Thymus (tissue), 11 donors: ENCODE data around the gene AIP. TPM values are rescaled to one million over a fixed set of nuclear protein-coding genes. Genes with fewer than 3 reads are reported as not detected.

ENCODE experiments used
- DNase-seq, 9 donors: peaks; one replicate each; pipeline ENCODE4 v3.0.0-alpha.2; 2013; ENCODE audit warnings: low spot score in 9 of 9, low read depth in 6 of 9, missing footprints in 1 of 9
- H3K27ac ChIP-seq, 2 donors: one replicate each; pipeline ENCODE4 v1.5.1; 2013; ENCODE audit warnings: control low read depth in 1 of 2, low read depth in 1 of 2, low read length in 1 of 2, mild to moderate bottlenecking in 1 of 2, moderate library complexity in 1 of 2
- H3K27me3 ChIP-seq, 2 donors: one replicate each; pipeline ENCODE4 v1.5.1; 2013; ENCODE audit warnings: low read length in 1 of 2; ENCODE audit not compliant: control insufficient read depth in 2 of 2, insufficient read depth in 1 of 2
- H3K36me3 ChIP-seq, 2 donors: one replicate each; pipeline ENCODE4 v1.5.1; 2013; ENCODE audit warnings: low read length in 1 of 2, mild to moderate bottlenecking in 1 of 2, moderate library complexity in 1 of 2; ENCODE audit not compliant: control insufficient read depth in 2 of 2, insufficient read depth in 2 of 2
- H3K4me1 ChIP-seq, 2 donors: one replicate each; pipeline ENCODE4 v1.5.1; 2013; ENCODE audit warnings: low read length in 2 of 2; ENCODE audit not compliant: control insufficient read depth in 2 of 2, insufficient read depth in 2 of 2
- H3K4me3 ChIP-seq, 2 donors: one replicate each; pipeline ENCODE4 v1.5.1; 2013; ENCODE audit warnings: low read length in 2 of 2, control low read depth in 1 of 2, mild to moderate bottlenecking in 1 of 2
- H3K9me3 ChIP-seq, 2 donors: one replicate each; pipeline ENCODE4 v1.5.1; 2013; ENCODE audit warnings: low read length in 1 of 2, mild to moderate bottlenecking in 1 of 2; ENCODE audit not compliant: control insufficient read depth in 2 of 2, insufficient read depth in 1 of 2
- WGBS: extraction: QIAGEN DNeasy Blood & Tissue Kit; methylation state at CpG from one replicate; pipeline ENCODE4 v1.1.7; 2013; 5-methylcytosine and 5-hydroxymethylcytosine counted together
- polyA plus RNA-seq: library from polyadenylated mRNA; stranded (reverse); fragments of 200-250 nt; gene quantifications from one replicate; pipeline ENCODE4 v1.2.3, GENCODE V29; 2013
- total RNA-seq: library from RNA; stranded (reverse); fragments of 120-200 nt; gene quantifications from one replicate; pipeline ENCODE4 v1.2.4, GENCODE V29; 2013
- donor health status: healthy.

AIP gene
- total and polyA plus RNA-seq, 2 donors = 96.4 to 111 TPM

GRCh38 chr11:67489203-67489884, 6.5 kb downstream of the AIP start:
- H3K27me3 ChIP-seq = no peaks in the 10 kb centered on the region
- no peak for DNase-seq
- no peak overlapping the region for H3K4me3 ChIP-seq
- H3K9me3 ChIP-seq = no peaks in the 10 kb centered on the region
- H3K36me3 ChIP-seq = peaks cover 70 to 78% of the 10 kb centered on the region in 2 donors
- peaks cover 13 to 34% of the 10 kb centered on the region in 2 donors for H3K4me1 ChIP-seq
- no peak overlapping the region for H3K27ac ChIP-seq
- WGBS = 97% methylated on average over 25 of the region's 25 CpGs

- Histone ChIP-seq H3K9me3 (no peaks in the 10 kb centered on the region), H3K27me3 (no peaks in the 10 kb centered on the region), H3K4me1 (peaks cover 13 to 26% of the 10 kb centered on the region in 2 donors), H3K36me3 (peaks cover 77 to 82% of the 10 kb centered on the region in 2 donors), H3K4me3 (no peak overlapping the region), H3K27ac (no peak overlapping the region)
- 97% methylated on average over 23 of the region's 23 CpGs for WGBS
- no peak for DNase-seq
Measured at GRCh38 chr11:67489885-67490726, 7.3 kb downstream of the AIP start.

GRCh38 chr11:67490727-67491065, 7.9 kb downstream of the AIP start:
- 96% methylated on average over 15 of the region's 15 CpGs for WGBS
- H3K9me3 ChIP-seq = no peaks in the 10 kb centered on the region

GRCh38 chr11:67491276-67492068, 8.6 kb downstream of the AIP start:
- Histone ChIP-seq H3K27ac (no peak overlapping the region), H3K9me3 (no peaks in the 10 kb centered on the region), H3K4me1 (peaks cover 6 to 12% of the 10 kb centered on the region in 2 donors), H3K4me3 (no peak overlapping the region), H3K27me3 (no peaks in the 10 kb centered on the region), H3K36me3 (peaks cover 89 to 91% of the 10 kb centered on the region in 2 donors)
- no peak for DNase-seq
- 95% methylated on average over 24 of the region's 24 CpGs for WGBS

More at GRCh38 chr11:67490727-67491065, 7.9 kb downstream of the AIP start:
- no peak for DNase-seq
- Histone ChIP-seq H3K4me1 (peaks cover 13 to 20% of the 10 kb centered on the region in 2 donors), H3K27me3 (no peaks in the 10 kb centered on the region), H3K4me3 (no peak overlapping the region), H3K27ac (no peak overlapping the region), H3K36me3 (peaks cover 83 to 87% of the 10 kb centered on the region in 2 donors)

DNA sequence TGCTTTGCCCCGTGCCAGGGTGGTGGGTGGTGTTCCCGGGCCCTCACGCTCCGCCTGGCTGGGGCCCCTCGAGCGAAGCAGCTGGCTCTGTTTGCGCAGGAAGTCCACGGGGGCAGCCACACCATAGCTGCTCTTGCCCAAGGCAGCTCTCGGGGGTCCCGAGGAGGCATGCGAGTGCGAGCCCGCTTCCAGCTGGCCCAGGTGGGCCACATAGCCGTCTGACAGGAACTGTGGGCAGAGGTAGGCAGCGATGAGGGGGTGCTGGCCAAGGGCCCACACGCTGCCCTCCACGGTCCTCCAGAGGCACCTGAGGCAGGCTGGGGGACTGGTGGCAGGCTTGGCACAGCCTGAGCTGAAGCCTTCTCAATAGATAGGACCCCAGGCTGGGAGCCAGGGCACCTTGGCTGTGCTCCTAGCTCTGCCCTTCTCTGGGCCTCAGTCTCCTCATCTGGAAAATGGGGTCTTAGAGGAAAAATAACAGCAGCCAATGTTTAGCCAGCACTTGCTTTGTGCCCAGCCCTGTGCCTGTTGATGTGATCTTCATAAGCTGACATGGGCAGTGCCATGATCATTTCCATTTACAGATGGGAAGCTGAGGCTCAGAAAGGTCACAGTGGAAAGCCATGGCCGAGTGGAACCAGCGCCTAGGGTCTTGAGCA, 9.4 kb downstream of the AIP start:
- 97% methylated on average over 19 of the region's 19 CpGs for WGBS
- no peak for DNase-seq
- no peak overlapping the region for H3K4me3 ChIP-seq
- H3K4me1 ChIP-seq = peaks cover 0 to 8% of the 10 kb centered on the region in 2 donors
- no peaks in the 10 kb centered on the region for H3K9me3 ChIP-seq
- H3K36me3 ChIP-seq = peaks cover 82 to 93% of the 10 kb centered on the region in 2 donors
- H3K27me3 ChIP-seq = no peaks in the 10 kb centered on the region
- no peak overlapping the region for H3K27ac ChIP-seq

DNA sequence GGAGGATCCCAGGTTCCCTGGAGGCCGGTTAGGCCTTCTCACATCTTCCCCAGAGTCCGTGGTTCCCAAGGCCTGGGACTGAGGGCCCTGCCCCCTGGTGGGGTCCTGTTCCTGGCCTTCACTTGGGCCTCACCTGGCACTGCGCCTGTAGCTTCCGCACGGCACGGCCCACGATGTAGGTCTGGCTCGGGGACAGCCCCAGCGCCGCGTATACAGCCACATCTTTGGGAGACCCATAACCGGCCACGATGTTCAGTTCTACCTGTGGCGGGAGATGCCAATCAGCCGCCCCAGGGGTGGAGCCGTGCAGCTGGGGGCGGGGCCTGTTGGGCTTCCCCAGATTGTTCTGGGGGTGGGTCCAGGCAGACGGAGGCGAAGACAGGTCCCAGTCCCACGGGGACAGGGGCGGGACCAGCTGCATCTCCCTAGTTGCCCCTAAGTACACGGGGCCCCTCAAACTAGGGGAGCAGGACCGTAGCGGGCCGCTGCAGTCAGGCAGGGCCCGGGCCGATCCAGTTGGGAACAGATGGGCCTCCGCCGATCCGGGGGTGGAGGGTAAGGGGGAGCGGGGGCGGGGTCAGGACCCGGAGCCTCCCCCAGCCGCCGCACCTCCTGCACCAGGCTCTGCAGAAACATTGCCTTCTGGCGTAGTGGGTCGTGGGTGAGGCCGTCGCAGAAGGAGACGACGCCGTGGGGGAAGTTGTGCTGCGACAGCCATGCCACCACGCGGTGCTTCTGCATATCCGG, 10.1 kb downstream of the AIP start:
- DNase-seq = no peak
- 94% methylated on average over 46 of the region's 46 CpGs for WGBS
- H3K27ac ChIP-seq = no peak overlapping the region

DNA sequence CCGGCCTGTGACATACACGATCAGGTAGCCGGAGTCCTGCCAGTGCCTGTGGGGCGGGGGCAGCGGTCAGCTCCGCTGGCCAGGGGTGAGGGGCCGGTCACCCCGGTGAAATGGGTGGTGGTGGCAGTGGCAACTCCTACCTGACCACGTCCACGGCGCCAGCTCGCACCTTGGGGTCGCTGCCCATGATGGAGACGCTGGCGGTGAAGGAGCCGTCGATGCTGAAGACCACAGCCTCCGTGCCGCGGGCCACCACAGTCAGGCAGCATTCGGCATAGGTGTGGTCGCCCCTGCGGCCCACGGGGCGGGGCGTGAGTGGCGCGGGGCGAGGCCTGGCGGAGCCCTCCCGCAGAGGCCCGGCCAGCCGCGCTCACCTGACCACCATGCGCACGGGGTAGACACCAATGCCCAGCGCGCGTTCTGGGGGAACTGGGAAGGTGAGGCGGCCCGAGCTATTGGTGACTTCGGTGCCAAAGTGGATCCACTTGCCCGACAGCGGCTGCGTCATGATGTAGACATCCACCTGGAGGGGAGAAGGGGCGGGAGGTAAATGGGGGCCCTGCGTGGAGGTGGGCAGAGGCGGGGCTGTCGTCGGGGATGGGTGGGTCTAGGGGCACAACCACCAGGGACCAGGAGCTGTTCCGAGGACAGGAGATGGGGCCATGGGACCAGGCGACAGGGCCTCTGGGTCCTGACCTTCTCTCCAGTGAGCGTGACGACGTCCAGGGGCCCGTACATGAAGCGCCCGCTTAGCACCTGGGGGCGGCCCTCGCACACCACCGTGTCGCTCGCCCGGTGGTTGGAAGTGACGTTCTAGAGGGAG, 10.9 kb downstream of the AIP start:
- Histone ChIP-seq H3K4me1 (peaks cover 0 to 8% of the 10 kb centered on the region in 2 donors), H3K27ac (no peak overlapping the region), H3K36me3 (peaks cover 76 to 98% of the 10 kb centered on the region in 2 donors), H3K4me3 (no peak overlapping the region), H3K9me3 (no peaks in the 10 kb centered on the region), H3K27me3 (no peaks in the 10 kb centered on the region)
- WGBS = 98% methylated on average over 65 of the region's 65 CpGs
- DNase-seq = no peak

More for the DNA sequence above, 10.1 kb downstream of the AIP start:
- Histone ChIP-seq H3K36me3 (peaks cover 76 to 98% of the 10 kb centered on the region in 2 donors), H3K9me3 (no peaks in the 10 kb centered on the region), H3K27me3 (no peaks in the 10 kb centered on the region), H3K4me3 (no peak overlapping the region), H3K4me1 (peaks cover 0 to 8% of the 10 kb centered on the region in 2 donors)
